AG09309 (cell line): ENCODE results near the gene MAP4.
"Not testable (repeated sequence)": the region's sequence is repeated elsewhere in the genome, so short reads cannot be mapped to it uniquely, and the experiment has no call there.

Experiments used
- DNase-seq: peaks from one replicate; pipeline ENCODE4 v3.0.0-alpha.2; 2010; ENCODE audit warnings: low read depth
- H3K4me3 ChIP-seq: 2 replicates; pipeline ENCODE4 v1.5.1; 2011; ENCODE audit warnings: mild to moderate bottlenecking, low read depth, low read length, moderate library complexity; ENCODE audit not compliant: control insufficient read depth
- TF ChIP-seq, protein P1 (sequence below): IDR thresholded peaks from 2 replicates; pipeline ENCODE4 v1.5.1; 2011; ENCODE audit warnings: mild to moderate bottlenecking, low read depth, low read length, inconsistent platforms; ENCODE audit not compliant: insufficient read depth, control insufficient read depth; ENCODE audit errors: missing control alignments

MAP4 gene

GRCh38 chr3:47838503-47838902, 177.7 kb downstream of the MAP4 start:
- TF ChIP-seq, protein P1, sequence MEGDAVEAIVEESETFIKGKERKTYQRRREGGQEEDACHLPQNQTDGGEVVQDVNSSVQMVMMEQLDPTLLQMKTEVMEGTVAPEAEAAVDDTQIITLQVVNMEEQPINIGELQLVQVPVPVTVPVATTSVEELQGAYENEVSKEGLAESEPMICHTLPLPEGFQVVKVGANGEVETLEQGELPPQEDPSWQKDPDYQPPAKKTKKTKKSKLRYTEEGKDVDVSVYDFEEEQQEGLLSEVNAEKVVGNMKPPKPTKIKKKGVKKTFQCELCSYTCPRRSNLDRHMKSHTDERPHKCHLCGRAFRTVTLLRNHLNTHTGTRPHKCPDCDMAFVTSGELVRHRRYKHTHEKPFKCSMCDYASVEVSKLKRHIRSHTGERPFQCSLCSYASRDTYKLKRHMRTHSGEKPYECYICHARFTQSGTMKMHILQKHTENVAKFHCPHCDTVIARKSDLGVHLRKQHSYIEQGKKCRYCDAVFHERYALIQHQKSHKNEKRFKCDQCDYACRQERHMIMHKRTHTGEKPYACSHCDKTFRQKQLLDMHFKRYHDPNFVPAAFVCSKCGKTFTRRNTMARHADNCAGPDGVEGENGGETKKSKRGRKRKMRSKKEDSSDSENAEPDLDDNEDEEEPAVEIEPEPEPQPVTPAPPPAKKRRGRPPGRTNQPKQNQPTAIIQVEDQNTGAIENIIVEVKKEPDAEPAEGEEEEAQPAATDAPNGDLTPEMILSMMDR: no peak
- no peak overlapping the region for H3K4me3 ChIP-seq
- no peak for DNase-seq

GRCh38 chr3:47836986-47837385, 179.2 kb downstream of the MAP4 start:
- TF ChIP-seq, protein P1: no peak
- no peak overlapping the region for H3K4me3 ChIP-seq
- no peak for DNase-seq

DNA sequence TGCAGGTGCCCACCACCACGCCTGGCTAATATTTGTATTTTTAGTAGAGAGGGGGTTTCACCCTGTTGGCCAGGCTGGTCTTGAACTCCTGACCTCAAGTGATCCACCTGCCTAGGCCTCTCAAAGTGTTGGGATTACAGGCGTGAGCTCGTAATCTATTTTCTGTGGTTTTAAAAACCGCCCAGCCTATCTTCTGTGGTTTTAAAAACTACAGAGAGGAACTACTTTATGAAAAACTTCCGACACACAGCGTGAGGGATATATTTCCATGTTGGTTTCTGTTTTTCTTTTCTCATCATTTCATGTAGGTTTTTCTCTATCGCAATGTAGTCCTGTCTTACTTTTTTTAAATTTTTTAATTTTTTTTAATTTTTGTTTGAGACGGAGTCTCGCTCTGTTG, 186.7 kb downstream of the MAP4 start:
- DNase-seq, H3K4me3 ChIP-seq: not testable (repeated sequence)

DNA sequence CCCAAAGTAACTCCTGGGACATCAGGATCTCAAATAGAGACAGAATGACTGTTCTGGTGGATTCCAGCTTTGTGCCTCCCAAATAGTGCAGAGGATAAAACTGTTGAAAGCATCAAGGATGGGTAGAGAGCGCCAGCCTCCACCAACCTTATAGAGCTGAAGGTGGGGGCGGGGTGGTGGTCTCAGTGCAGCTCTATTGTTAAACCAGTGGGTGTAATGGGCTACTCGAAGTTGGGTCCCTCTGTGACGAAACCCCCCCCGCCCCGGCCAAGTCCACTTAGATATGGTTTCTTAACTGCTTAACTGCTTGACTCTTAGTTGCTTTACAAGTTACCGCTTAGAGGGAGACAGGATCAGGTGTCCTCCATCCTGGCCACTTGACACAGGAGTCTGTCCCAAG, 190.6 kb downstream of the MAP4 start:
- H3K4me3 ChIP-seq: peak overlapping the region; percentile 63
- TF ChIP-seq, protein P1: no peak
- DNase-seq: no peak

DNA sequence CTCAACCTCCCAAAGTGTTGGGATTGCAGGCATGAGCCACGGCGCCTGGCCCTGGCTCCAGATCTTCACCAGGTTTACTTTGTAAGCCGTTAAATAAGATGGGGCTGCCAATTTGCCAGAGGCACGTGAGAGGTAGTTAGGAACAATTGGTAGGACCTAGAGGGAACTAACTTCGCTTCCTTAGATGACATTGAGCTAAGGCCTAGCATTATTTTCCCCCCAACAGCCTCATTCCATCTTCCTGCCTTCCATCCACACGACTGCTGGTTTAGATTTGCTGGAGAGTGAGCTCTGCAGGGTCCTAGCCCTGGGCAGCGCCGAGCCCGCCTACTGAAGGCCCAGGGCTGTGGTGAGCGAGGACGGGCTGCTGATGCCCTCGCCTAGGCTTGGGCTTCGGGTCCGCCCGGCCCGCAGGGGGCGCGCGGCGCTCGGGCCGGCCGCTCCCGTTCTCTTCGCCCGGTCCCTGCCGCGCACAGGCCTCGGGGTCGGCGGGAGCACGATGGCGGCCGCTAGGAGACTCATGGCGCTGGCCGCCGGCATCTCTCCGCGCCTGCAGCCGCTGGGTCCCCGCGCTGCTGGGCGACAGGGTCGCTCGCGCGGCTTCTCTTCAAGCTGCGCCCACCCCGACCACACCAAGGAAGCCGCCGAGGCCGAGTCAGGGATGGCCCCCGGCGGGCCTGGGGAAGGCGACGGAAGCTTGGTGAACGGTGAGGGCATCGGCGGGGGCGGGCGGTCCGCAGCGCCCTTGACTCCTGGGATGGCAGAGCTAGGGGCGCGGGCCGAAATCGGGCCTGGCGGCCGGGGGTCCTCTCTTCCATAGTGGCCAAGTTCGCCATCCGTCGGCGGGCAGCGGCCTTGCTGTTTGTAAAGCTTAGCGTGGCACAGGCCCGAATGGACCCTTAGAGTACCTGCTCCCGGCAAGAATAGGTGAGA, 191.4 kb downstream of the MAP4 start:
- H3K4me3 ChIP-seq: peak overlapping the region; percentile 63
- TF ChIP-seq, protein P1: peak; percentile 44
- DNase-seq: peak; percentile 33

DNA sequence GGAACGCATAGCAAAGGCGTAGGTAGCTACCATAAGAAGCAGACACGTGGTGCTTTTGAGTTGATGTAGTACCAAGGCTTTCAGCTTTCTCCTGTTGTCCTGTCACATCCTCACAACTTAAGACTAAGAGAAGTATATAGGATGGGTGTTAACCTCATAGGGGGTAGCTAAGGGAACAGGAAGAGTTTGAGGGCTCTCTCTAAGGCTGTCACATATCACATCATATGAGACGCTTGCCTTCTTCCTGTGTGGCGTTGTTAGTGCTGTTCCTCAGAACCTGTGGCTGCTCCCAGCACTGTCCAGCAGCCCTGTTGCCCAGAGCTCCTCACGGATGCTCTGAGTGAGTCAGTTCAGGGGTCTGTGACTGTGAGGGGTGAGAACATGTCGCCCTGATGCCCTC, 198.6 kb downstream of the MAP4 start:
- TF ChIP-seq, protein P1: no peak
- DNase-seq: no peak
- no peak overlapping the region for H3K4me3 ChIP-seq

DNA sequence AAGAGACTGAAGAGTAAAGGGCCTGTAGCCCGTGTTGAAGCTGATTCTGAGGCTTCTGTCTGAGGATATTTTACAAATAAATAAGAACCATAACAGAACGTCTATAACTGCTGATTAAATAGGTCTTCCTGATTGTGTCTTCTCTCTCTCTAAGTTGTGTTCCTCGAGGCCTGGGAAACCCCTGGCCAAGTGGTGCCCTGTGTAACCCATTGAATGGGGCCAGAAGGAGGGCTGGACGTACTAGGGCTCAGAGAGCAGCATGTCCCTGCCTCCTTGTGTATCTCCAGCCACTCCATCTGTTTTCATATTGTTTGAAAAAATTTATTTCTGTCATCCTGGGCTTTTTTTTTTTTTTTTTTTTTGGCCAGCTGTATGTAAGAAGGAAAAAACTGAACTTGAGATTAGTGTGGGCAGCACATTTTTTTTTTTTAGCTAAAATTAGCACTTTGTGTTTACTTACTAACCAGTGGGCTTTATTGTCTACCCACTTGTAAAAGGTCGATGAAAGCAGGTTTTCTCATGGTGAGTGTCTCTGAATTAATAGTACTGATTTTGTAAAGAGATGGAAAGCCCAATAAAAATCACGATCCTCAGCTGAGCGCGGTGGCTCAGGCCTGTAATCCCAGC, 202.6 kb downstream of the MAP4 start:
- DNase-seq: no peak
- no peak overlapping the region for H3K4me3 ChIP-seq
- TF ChIP-seq, protein P1: no peak
